ENCODE measurements around the gene SCUBE2. TPM values are rescaled to one million over a fixed set of nuclear protein-coding genes. Genes with fewer than 3 reads are reported as not detected.
A peak's percentile ranks its signal among the peaks of the same experiment; 100 is the strongest.
"Not testable (repeated sequence)": the region's sequence is repeated elsewhere in the genome, so short reads cannot be mapped to it uniquely, and the experiment has no call there.

The SCUBE2 gene
- total RNA-seq, 3 donors from 2014 or later = 0.20 to 0.41 (median 0.26) TPM

GRCh38 chr11:9028581-9028980 lies 62.8 kb downstream of the SCUBE2 start:
- Mint-ChIP-seq H3K4me1 (ENCODE audit: low read depth) (no peaks in the 10 kb centered on the region), H3K9me3 (no peaks in the 10 kb centered on the region), H3K4me3 (no peak overlapping the region), H3K27me3 (ENCODE audit: low read depth) (peaks cover 3% of the 10 kb centered on the region), H3K36me3 (ENCODE audit: insufficient read depth) (no peaks in the 10 kb centered on the region)
- DNase-seq = no peak
- ATAC-seq = no peak

DNA sequence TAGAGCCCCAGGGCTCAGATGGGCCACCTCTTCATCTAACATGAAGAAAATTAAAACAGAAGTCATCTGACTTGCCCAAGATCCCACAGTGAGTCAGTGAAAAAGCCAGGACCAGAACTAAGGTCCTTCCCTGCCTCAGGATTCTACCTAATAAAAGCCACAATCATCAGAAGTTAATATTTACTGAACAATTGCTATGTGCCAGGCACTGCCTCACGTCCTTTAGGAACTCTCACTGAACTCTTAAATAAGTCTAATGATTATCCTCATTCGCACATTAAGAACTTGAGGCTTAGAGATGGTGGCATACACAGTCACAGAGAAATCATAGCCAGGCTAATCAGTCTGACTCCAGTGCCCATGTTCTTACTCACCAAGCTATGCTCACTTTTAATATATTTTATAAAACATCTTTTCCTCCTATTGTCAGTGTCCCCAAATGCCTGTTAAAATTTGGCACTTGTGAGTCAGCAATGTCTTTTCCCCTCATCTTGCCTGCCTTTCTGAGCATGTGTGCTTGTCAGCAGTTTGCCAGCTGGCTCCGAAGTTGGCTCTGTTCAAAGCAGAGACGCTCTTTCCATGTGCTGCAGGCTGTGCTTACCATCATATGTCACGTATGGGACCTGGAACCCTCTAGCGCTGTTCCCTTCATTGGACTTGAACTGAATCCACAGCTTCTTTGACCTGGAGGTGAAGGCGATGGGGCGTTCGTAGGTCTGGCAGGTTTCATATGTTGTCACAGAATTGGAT lies 66.1 kb downstream of the SCUBE2 start:
- H3K36me3 Mint-ChIP-seq (ENCODE audit: insufficient read depth) = no peaks in the 10 kb centered on the region
- ATAC-seq (no peak), DNase-seq (no peak)
- H3K27me3 Mint-ChIP-seq (ENCODE audit: low read depth) = peaks cover 6% of the 10 kb centered on the region
- no peaks in the 10 kb centered on the region for H3K4me1 Mint-ChIP-seq (ENCODE audit: low read depth)
- no peaks in the 10 kb centered on the region for H3K9me3 Mint-ChIP-seq
- H3K4me3 Mint-ChIP-seq = no peak overlapping the region

- ATAC-seq (no peak), DNase-seq (no peak)
- no peaks in the 10 kb centered on the region for H3K4me1 Mint-ChIP-seq (ENCODE audit: low read depth)
- H3K36me3 Mint-ChIP-seq (ENCODE audit: insufficient read depth) = no peaks in the 10 kb centered on the region
- no peak overlapping the region for H3K4me3 Mint-ChIP-seq
- peaks cover 6% of the 10 kb centered on the region for H3K27me3 Mint-ChIP-seq (ENCODE audit: low read depth)
- H3K9me3 Mint-ChIP-seq = no peaks in the 10 kb centered on the region
Observed at GRCh38 chr11:9022961-9023680, 68.3 kb downstream of the SCUBE2 start.

- no peak overlapping the region for H3K4me3 Mint-ChIP-seq
- no peak for ATAC-seq
- H3K36me3 Mint-ChIP-seq (ENCODE audit: insufficient read depth) = no peaks in the 10 kb centered on the region
- H3K9me3 Mint-ChIP-seq = no peaks in the 10 kb centered on the region
- no peak for DNase-seq
- peaks cover 11% of the 10 kb centered on the region for H3K4me1 Mint-ChIP-seq (ENCODE audit: low read depth)
- H3K27me3 Mint-ChIP-seq (ENCODE audit: low read depth) = peaks cover 6% of the 10 kb centered on the region
Observed at GRCh38 chr11:9020916-9021315, 70.5 kb downstream of the SCUBE2 start.

DNA sequence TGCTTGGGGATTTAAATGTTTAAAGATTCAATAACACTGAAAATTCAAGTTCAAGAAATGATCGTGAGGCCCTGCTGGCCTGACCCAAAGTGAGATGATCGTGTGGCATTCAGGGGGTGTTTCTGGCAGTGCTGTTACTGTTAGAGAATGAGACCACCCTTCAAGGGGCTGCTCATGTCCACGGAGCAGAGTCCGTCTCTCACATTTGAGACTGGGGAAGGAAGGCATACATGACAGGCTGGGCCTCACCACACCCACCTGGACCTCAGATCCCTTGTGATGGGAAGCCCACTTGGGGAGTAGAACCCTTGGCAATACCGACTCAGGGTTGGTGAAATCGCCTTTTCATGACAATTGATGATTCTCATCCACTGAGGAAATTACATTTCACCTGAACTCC lies 71.5 kb downstream of the SCUBE2 start:
- H3K36me3 Mint-ChIP-seq (ENCODE audit: insufficient read depth) = no peaks in the 10 kb centered on the region
- no peak for ATAC-seq

DNA sequence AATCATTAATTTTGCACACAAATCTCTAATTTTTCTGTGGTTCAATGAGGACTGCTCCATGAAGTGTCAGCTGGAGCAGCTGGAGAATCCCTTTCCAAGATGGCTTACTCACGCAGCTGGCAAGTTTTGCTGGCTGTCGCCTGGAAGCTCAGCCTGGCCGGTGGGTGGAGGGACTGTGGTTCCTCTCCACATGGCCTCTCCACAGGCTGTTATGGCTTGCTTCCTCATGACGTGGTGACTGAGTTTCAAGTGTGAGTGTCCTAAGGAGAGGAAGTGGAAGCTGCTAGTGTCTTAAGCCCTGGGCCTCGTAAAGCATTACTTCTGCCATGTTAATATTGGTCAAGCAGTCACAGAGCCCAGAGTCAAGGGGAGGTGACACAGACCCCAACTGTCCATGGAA lies 73.6 kb downstream of the SCUBE2 start:
- Mint-ChIP-seq H3K4me3 (no peak overlapping the region), H3K27me3 (ENCODE audit: low read depth) (peaks cover 5% of the 10 kb centered on the region), H3K4me1 (ENCODE audit: low read depth) (peaks cover 11% of the 10 kb centered on the region), H3K9me3 (no peaks in the 10 kb centered on the region), H3K36me3 (ENCODE audit: insufficient read depth) (no peaks in the 10 kb centered on the region)
- no peak for DNase-seq
- no peak for ATAC-seq

More for the DNA sequence above, 71.5 kb downstream of the SCUBE2 start:
- H3K4me1 Mint-ChIP-seq (ENCODE audit: low read depth) = peaks cover 11% of the 10 kb centered on the region
- H3K27me3 Mint-ChIP-seq (ENCODE audit: low read depth) = peaks cover 6% of the 10 kb centered on the region
- DNase-seq = no peak
- no peak overlapping the region for H3K4me3 Mint-ChIP-seq
- no peaks in the 10 kb centered on the region for H3K9me3 Mint-ChIP-seq

DNA sequence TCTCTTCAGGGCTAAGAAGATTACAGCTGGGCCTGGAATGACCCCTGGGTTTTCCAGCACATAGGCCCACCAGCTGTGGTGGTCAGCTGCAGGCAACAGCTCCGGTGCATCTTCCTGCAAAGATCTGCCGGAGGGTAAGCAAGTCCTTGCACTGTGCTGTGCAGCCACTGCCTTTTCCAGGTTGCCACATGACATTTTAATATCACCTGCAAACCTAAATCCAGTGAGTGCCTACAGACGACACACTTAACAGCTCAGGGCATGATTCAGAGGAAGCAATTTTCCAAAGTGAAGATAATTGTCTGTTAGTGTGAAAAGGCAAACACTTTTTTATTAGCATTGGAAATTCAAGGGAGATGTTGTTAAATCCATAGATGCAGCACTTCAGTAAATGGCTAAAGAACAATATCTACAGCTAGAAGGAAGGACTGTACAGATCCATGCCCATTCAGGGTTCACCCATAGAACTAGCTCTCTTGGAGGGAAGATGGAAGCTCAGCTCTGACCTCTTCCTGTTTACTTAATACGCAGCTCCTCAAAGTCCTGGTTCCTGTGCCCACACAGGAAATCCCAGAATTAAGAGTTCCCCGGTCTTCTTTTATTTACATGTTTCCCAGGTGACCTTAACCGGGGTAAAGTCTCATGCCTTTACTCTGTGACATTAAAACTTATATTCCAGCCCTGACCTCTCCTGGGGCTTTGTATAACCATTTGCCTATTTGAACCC lies 74.3 kb downstream of the SCUBE2 start:
- Mint-ChIP-seq H3K4me3 (no peak overlapping the region), H3K4me1 (ENCODE audit: low read depth) (peaks cover 11% of the 10 kb centered on the region), H3K36me3 (ENCODE audit: insufficient read depth) (no peaks in the 10 kb centered on the region), H3K9me3 (no peaks in the 10 kb centered on the region), H3K27me3 (ENCODE audit: low read depth) (peaks cover 5% of the 10 kb centered on the region)
- DNase-seq = no peak
- no peak for ATAC-seq

- Mint-ChIP-seq H3K27me3 (ENCODE audit: low read depth) (peaks cover 5% of the 10 kb centered on the region), H3K36me3 (ENCODE audit: insufficient read depth) (no peaks in the 10 kb centered on the region), H3K9me3 (no peaks in the 10 kb centered on the region), H3K4me1 (ENCODE audit: low read depth) (peaks cover 11% of the 10 kb centered on the region), H3K4me3 (no peak overlapping the region)
- peak; percentile 76 to 81 for ATAC-seq
- peak; percentile 34 for DNase-seq
Observed at GRCh38 chr11:9015677-9016076, 75.7 kb downstream of the SCUBE2 start.

DNA sequence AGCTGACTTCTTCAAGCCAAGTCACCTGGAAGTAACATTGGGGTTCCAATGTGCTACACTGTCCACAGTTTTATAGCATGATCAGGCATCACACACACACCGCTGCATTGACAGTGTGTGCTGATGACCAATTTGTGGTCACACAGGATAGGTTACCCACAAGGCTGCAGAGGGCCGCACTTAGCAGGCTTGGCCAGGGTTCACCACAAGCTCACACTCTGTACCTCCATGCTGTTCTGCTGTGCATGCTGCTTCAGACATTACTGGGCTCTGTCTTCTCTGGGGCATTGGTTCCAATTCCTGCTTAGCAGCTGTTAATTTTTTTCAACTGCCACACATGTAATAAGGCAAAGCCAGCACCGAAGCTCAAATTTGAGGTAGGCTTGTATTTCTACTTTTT lies 76.6 kb downstream of the SCUBE2 start:
- Mint-ChIP-seq H3K36me3 (ENCODE audit: insufficient read depth) (no peaks in the 10 kb centered on the region), H3K4me1 (ENCODE audit: low read depth) (peaks cover 11% of the 10 kb centered on the region), H3K9me3 (no peaks in the 10 kb centered on the region), H3K4me3 (no peak overlapping the region), H3K27me3 (ENCODE audit: low read depth) (peaks cover 5% of the 10 kb centered on the region)
- DNase-seq (no peak), ATAC-seq (no peak)

DNA sequence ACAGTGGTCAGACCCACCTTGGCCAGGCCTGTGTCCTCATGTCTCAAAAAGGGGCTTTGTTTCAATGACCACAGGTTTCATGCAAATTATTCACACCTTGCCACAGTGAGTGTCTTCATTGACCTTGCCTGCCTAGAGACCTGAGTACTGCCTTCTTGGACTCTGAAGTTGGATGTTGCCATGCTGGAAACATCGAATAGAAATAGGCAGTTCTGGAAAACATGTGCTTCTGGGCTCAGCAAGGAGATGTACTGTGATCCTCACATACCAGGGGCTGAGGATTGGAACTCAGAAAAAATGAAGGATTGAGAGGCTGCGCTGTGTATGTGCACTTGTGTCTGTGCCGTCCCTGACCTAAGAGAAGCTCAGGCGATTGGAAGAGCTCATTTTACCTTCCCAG lies 78.0 kb downstream of the SCUBE2 start:
- ATAC-seq = no peak
- Mint-ChIP-seq H3K27me3 (ENCODE audit: low read depth) (peaks cover 5% of the 10 kb centered on the region), H3K9me3 (no peaks in the 10 kb centered on the region), H3K4me1 (ENCODE audit: low read depth) (peaks cover 11% of the 10 kb centered on the region), H3K4me3 (no peak overlapping the region), H3K36me3 (ENCODE audit: insufficient read depth) (no peaks in the 10 kb centered on the region)
- DNase-seq = no peak

DNA sequence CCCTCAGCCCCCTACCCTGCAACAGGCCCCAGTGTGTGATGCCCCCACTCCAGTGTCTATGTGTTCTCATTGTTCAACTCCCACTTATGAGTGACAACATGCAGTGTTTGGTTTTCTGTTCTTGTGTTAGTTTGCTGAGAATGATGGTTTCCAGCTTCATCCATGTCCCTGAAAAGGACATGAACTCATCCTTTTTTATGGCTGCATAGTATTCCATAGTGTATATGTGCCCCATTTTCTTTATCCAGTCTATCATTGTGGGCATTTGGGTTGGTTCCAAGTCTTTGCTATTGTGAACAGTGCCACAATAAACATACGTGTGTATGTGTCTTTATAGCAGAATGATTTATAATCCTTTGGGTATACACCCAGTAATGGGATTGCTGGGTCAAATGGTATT lies 81.9 kb downstream of the SCUBE2 start:
- peaks cover 13% of the 10 kb centered on the region for H3K27me3 Mint-ChIP-seq (ENCODE audit: low read depth)
- not testable (repeated sequence) for H3K36me3 Mint-ChIP-seq (ENCODE audit: insufficient read depth); ATAC-seq; H3K4me3 Mint-ChIP-seq; H3K4me1 Mint-ChIP-seq (ENCODE audit: low read depth); H3K9me3 Mint-ChIP-seq; DNase-seq

DNA sequence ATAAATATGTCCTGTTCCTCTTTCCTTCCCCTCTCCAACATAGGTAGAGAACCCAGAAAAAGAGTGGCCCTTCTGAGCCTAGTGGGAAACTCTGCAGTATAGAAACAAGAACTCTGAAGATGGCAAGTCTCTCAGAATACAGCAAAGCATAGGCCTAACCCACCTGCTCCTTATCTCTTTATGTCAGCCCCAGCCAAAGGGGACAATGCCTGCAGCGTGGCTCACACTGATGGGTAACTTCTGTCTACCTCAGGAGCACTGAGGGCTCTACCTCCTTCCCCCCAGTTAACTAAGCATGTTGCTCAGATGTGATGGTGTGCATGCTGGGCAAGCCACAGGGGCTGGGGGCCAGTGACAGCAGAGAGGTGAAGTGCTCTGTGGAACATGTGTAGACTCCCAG lies 82.7 kb downstream of the SCUBE2 start:
- ATAC-seq (no peak), DNase-seq (no peak)
- H3K36me3 Mint-ChIP-seq (ENCODE audit: insufficient read depth) = no peaks in the 10 kb centered on the region
- H3K4me3 Mint-ChIP-seq = no peak overlapping the region
- no peaks in the 10 kb centered on the region for H3K9me3 Mint-ChIP-seq
- peaks cover 13% of the 10 kb centered on the region for H3K27me3 Mint-ChIP-seq (ENCODE audit: low read depth)
- peaks cover 8% of the 10 kb centered on the region for H3K4me1 Mint-ChIP-seq (ENCODE audit: low read depth)

GRCh38 chr11:9008011-9008550 lies 83.3 kb downstream of the SCUBE2 start:
- H3K4me3 Mint-ChIP-seq = no peak overlapping the region
- peaks cover 11% of the 10 kb centered on the region for H3K4me1 Mint-ChIP-seq (ENCODE audit: low read depth)
- no peak for ATAC-seq
- peaks cover 14% of the 10 kb centered on the region for H3K27me3 Mint-ChIP-seq (ENCODE audit: low read depth)
- DNase-seq = no peak
- H3K36me3 Mint-ChIP-seq (ENCODE audit: insufficient read depth) = no peaks in the 10 kb centered on the region
- no peaks in the 10 kb centered on the region for H3K9me3 Mint-ChIP-seq

DNA sequence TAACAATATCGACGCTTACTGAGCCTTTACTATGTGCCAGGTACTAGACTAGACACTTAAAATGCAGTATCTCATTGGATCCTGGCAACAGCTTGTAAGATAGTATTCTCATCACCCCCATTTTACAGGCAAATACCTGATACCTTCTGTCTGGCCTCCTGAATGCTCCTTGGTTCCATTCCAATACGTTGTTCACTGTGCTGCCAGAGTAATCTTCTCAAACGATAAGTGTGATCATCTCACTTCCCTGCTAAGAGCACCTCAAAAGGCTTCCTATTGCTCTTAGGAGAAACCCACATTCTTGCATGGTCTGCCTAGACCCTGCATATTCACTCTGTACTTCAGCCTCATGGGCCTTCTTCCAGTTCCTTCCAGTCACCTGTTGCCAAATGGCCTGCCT lies 86.3 kb downstream of the SCUBE2 start:
- Mint-ChIP-seq H3K27me3 (ENCODE audit: low read depth) (peaks cover 32% of the 10 kb centered on the region), H3K4me1 (ENCODE audit: low read depth) (peaks cover 31% of the 10 kb centered on the region), H3K9me3 (no peaks in the 10 kb centered on the region), H3K4me3 (peak overlapping the region; percentile 47), H3K36me3 (ENCODE audit: insufficient read depth) (no peaks in the 10 kb centered on the region)
- ATAC-seq (no peak), DNase-seq (no peak)

All from activated T-cell treated with anti-CD3 and anti-CD28 coated beads, Interleukin-2, amount 50 U/mL, for 4 hours (primary cell).